Ovary (tissue), 3 donors: ENCODE results near the gene SVIP.

Source experiments
- EP300 ChIP-seq: sonication (generic); formaldehyde crosslinking; IDR thresholded peaks from one replicate; pipeline ENCODE4 v1.6.1; 2017; ENCODE audit warnings: antibody characterized with exemption
- POLR2A ChIP-seq: fragments of 450-650 bp; IDR thresholded peaks from one replicate; pipeline ENCODE4 v1.6.1; 2017; ENCODE audit warnings: antibody characterized with exemption, mild to moderate bottlenecking, moderate library complexity
- TF ChIP-seq, protein P1 (sequence below), 3 donors: fragments of 450-650 bp in 2 of 3; fragments of 200-600 bp in 1 of 3; IDR thresholded peaks; one replicate each; pipeline versions ENCODE4 v1.5.1 to v1.8.0; 2016 to 2022; ENCODE audit warnings: antibody characterized with exemption in 3 of 3, mild to moderate bottlenecking in 1 of 3
- donor health status: DM: no; HTN: no; CAD: no.

DNA sequence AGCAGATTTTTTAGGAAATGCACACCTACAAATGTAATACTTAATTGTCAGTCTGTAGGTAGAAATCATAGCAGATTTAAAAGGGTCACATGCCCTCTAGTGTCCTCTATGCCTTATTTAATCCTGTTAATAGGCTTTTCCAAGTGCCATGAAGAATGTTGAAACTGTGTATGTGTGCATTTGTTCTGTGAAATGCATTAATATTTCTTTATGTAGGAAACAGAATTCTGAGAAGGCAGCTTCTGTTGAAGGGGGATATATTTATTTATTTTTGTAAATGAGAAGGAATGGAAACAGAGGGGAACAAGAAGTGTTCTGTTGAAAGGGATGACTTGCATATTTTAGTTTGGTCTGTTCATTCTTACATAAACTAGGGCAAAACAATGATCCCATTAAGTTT is 51.0 kb downstream of the SVIP start:
- TF ChIP-seq, protein P1, sequence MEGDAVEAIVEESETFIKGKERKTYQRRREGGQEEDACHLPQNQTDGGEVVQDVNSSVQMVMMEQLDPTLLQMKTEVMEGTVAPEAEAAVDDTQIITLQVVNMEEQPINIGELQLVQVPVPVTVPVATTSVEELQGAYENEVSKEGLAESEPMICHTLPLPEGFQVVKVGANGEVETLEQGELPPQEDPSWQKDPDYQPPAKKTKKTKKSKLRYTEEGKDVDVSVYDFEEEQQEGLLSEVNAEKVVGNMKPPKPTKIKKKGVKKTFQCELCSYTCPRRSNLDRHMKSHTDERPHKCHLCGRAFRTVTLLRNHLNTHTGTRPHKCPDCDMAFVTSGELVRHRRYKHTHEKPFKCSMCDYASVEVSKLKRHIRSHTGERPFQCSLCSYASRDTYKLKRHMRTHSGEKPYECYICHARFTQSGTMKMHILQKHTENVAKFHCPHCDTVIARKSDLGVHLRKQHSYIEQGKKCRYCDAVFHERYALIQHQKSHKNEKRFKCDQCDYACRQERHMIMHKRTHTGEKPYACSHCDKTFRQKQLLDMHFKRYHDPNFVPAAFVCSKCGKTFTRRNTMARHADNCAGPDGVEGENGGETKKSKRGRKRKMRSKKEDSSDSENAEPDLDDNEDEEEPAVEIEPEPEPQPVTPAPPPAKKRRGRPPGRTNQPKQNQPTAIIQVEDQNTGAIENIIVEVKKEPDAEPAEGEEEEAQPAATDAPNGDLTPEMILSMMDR (IDR thresholded peaks at IDR 0.05) = no peak
- TF ChIP-seq EP300 = no peak
- no peak for TF ChIP-seq POLR2A
